ENCODE measurements around the gene GOLT1A.

Gene GOLT1A, protein sequence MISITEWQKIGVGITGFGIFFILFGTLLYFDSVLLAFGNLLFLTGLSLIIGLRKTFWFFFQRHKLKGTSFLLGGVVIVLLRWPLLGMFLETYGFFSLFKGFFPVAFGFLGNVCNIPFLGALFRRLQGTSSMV

DNA sequence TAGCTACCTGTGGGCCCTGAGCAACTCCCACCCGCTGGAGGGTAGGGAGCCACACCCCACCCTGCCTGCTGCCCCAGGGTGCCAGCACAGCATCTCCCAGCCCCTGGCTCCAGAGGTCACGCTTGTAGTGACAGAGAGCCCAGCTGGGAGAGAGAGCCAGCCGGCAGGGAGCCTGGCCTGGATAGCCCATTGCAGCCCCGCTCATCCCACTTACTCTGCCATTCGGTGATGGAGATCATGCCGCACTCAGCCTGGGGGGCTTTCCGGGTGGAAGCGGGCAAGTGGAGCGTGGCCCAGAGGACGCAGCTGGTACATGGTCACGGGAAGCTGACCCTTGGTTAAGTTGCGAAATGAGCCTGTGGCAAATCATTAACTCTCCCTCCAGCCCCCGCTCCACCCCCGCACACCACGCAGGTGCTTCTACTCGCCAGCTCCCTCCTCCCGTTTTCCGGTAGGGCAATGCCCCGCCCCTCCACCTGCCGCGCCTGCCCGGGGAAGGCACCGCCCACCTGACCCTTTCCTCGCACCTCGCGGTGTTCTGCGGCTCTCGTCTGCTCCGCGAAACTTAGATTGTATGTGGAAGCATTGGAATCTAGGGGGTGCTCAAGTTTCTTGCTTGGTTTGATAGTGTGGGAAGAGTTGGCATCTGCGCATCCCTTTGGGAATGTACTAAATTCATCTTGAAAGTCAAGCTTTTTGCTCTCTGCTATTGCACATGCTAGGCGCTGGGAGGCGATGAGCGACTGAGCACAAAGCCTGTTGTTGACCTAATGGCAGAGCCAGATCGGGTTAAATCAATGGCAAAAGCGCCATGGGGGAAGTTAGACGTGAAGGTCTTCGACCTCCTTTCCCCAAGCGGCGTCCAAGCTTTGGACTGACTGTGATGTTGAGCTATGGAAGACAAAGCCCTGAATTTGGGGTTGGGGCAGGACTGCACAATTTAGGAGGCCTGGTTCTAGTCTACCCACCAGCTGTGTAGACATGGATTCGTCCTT lies at the start of gene GOLT1A:
Gene GOLT1A, minus strand, starts transcription at position 321 of the 995 bp plus-strand sequence. Its CDS starts 82 bp downstream, at position 239.
- no peak within 1 kb of the TSS for H3K27ac Mint-ChIP-seq
- H3K9me3 Mint-ChIP-seq, result no peaks in the 10 kb centered on the region
- peaks cover 6% of the 10 kb centered on the region for H3K4me1 Mint-ChIP-seq
- peak; percentile 73 for DNase-seq
- no peaks in the 10 kb centered on the region for H3K36me3 Mint-ChIP-seq (ENCODE audit: low read depth)
- H3K4me3 Mint-ChIP-seq, result peak within 1 kb of the TSS; percentile 72
- H3K27me3 Mint-ChIP-seq (ENCODE audit: low read depth, poor library complexity), result peaks cover 25% of the 10 kb centered on the region
- TF ChIP-seq, protein P1, sequence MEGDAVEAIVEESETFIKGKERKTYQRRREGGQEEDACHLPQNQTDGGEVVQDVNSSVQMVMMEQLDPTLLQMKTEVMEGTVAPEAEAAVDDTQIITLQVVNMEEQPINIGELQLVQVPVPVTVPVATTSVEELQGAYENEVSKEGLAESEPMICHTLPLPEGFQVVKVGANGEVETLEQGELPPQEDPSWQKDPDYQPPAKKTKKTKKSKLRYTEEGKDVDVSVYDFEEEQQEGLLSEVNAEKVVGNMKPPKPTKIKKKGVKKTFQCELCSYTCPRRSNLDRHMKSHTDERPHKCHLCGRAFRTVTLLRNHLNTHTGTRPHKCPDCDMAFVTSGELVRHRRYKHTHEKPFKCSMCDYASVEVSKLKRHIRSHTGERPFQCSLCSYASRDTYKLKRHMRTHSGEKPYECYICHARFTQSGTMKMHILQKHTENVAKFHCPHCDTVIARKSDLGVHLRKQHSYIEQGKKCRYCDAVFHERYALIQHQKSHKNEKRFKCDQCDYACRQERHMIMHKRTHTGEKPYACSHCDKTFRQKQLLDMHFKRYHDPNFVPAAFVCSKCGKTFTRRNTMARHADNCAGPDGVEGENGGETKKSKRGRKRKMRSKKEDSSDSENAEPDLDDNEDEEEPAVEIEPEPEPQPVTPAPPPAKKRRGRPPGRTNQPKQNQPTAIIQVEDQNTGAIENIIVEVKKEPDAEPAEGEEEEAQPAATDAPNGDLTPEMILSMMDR (IDR thresholded peaks at IDR 0.05), result peak; percentile 59

DNA sequence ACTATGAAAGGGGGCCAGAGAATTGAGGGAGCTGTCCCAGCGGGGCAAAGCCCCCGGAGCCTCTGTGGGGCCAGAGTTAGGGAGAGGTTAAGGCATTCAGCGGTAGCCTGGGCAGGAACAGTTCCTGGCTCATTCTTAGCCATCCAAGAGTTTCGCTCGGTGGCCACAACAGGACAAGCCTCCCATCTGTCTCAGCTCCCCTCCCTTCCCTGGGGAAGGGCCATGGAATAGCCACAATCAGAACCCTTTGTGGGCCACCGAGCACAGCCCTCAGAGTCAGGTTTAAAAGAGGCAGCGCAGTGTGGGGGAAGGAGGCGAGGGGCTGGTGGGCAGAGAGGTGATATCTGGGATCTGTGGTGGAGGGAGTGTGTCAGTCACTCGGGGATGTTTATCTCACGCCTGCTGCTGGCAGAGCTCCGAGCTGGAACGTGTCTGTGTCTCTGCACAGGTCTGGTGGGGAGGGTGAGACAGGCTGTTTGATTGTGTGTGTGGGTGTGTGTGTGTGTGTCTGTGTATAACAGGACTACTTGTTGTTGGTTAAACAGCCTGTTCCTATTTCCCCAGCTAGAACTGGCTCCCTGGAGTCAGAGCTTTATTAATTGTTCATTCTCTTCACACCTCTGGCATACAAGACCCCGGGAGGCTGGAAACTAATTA lies 49.6 kb upstream of the GOLT1A start:
- Mint-ChIP-seq H3K27ac (peak overlapping the region; percentile 84), H3K4me3 (peak overlapping the region; percentile 32)

DNA sequence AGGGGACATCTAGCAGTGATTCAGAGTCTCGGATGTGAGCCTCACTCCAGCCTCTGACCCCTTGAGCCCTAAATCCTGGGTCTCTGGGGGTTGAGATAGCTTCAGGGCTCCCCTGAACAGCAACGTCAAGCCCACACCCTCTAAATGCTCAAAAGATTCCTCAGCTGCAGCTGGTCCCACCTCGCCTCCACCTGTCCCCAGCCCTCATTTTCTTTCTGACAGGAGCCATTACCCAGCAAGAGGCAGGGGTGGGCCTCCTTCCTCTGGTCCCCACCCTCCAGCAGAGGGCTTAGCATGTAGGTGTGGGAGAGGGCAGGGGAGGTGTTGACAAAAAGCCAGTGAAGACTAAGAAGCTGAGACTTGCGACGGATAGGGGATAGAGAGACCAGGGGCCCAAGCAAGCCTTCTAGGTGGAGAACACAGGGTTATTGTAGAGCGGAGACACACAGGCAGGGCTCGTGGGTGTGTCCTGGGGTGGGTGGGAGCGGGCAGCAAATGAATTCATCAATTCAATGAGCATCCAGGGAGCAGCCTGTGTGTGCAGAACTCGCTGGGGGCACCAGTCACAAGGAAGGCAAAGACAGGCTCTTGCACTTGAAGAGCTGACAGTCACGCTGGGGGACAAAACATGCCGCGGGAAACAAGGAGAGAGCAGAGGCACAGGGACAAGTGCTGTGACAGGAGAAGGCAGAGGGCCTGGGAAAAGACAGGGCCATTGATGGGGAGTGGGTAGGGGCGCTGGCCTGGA lies 48.9 kb upstream of the GOLT1A start:
- H3K4me3 Mint-ChIP-seq, result peak overlapping the region; percentile 5
- TF ChIP-seq, protein P1 (IDR thresholded peaks at IDR 0.05), result no peak
- H3K27me3 Mint-ChIP-seq (ENCODE audit: low read depth, poor library complexity), result peaks cover 16% of the 10 kb centered on the region
- H3K27ac Mint-ChIP-seq, result peak overlapping the region; percentile 84
- peaks cover 56% of the 10 kb centered on the region for H3K4me1 Mint-ChIP-seq
- no peak for DNase-seq
- no peaks in the 10 kb centered on the region for H3K9me3 Mint-ChIP-seq
- peaks cover 12% of the 10 kb centered on the region for H3K36me3 Mint-ChIP-seq (ENCODE audit: low read depth)

More for the DNA sequence above, 49.6 kb upstream of the GOLT1A start:
- H3K9me3 Mint-ChIP-seq, result no peaks in the 10 kb centered on the region
- no peak for DNase-seq
- peaks cover 12% of the 10 kb centered on the region for H3K36me3 Mint-ChIP-seq (ENCODE audit: low read depth)
- H3K27me3 Mint-ChIP-seq (ENCODE audit: low read depth, poor library complexity), result peaks cover 19% of the 10 kb centered on the region
- peaks cover 53% of the 10 kb centered on the region for H3K4me1 Mint-ChIP-seq
- TF ChIP-seq, protein P1 (IDR thresholded peaks at IDR 0.05), result no peak

DNA sequence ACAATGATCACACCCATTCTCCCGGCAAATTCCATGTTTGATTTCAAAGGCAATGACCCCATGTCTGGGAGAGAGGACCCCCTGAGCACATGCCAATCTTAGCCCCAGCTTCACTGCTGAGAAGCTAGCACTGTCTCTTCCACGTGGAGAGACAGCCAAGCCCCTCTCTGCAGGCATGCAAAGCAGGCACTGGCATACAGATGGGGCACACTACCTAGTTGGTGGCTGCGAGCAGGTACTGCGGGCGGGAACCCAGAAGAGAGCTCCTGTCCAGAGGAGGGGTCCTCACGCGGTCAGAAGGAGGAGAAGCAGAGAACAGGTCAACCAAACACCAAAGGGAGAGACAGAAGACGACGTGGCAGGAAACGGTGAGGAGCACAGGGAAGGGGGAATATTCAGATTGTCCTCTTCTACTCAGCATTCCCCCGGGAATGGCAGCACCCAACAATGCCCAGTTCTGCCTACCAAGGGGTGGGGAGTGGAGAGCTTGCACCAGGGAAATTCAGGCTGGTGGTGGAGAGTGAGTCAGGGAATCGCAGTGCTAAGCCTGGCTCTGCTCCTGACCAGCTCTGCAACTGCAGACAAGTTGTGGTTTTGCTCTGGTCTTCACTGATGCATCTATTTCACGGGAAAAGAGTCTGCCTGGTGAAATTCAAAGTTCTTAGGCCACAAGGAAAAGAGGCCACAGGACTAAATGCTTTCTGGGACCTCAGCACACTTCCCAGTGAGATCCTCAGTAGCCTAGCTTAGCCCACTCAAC lies 48.1 kb upstream of the GOLT1A start:
- Mint-ChIP-seq H3K9me3 (no peaks in the 10 kb centered on the region), H3K27me3 (ENCODE audit: low read depth, poor library complexity) (peaks cover 20% of the 10 kb centered on the region), H3K36me3 (ENCODE audit: low read depth) (peaks cover 12% of the 10 kb centered on the region), H3K4me1 (peaks cover 51% of the 10 kb centered on the region), H3K27ac (peak overlapping the region; percentile 26), H3K4me3 (no peak overlapping the region)
- TF ChIP-seq, protein P1 (IDR thresholded peaks at IDR 0.05), result no peak
- no peak for DNase-seq

DNA sequence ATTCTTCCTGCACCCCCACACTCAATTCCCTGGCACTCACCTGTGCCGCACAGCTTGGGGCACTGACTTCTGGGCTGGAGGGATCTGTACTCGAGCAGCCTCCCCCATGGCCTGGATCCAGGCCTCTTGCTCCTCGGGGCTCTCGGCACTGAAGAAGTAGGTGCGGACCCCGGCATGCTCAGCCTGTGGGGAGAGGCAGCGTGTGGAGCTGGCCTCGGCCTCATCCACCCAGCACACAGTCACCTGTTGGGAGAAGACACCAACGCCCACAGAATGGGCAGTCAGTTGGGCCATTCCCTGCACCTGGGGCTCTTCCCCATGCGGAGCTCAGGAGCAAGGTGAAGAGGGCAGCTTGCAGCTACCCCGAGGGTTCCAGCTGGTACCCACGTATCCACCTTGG lies 47.5 kb upstream of the GOLT1A start:
- Mint-ChIP-seq H3K27ac (no peak overlapping the region), H3K9me3 (no peaks in the 10 kb centered on the region), H3K4me3 (no peak overlapping the region), H3K36me3 (ENCODE audit: low read depth) (peaks cover 12% of the 10 kb centered on the region), H3K4me1 (peaks cover 46% of the 10 kb centered on the region), H3K27me3 (ENCODE audit: low read depth, poor library complexity) (peaks cover 21% of the 10 kb centered on the region)
- TF ChIP-seq, protein P1 (IDR thresholded peaks at IDR 0.05), result no peak
- DNase-seq, result no peak
